NCI-H1436 treated with DMSO at 0.1 percent for 48 hours (cell line): Measurements from ENCODE around the gene CARMIL1.

Source experiments
- DNase-seq: peaks from one replicate; lab custom pipeline; 2025; lab: John Stamatoyannopoulos, UW

Gene CARMIL1

DNA sequence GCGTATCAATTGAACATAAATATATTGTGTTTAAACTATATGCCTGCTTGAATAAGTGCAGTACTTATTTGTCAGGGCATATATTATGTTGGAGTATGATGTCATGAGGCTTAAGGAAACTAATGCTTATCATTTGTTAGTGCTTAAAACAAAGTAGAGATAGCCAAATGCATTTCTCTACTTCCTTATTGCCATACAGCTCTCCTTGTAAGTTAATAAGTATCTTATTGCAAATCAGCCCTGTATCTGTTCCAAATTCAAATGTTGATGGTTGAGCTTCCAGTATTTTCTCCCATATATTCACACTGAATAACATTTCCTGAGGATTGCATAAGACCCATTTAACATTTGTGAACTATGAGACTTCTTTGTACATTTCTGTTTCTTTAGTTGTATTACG, 57.8 kb downstream of the CARMIL1 start:
- no peak for DNase-seq

DNA sequence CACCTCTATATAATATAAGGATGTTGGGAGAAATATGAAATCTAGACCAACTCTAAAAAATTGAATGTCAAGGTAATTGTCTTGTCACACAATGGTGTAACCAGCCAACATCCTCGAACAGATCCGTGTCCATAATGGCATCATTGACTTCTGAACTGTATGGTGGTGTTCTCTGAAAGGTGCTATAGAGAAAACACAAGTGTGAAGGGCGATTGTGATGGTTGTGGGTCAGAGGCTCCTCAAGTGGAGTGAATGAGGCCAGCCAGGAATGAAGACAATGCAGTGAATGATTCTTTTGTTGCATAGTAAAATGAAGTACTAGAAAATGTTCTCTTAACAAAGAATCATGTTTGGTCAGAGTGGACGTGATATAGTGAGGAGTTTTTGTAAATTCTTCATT, 58.3 kb downstream of the CARMIL1 start:
- no peak for DNase-seq

DNA sequence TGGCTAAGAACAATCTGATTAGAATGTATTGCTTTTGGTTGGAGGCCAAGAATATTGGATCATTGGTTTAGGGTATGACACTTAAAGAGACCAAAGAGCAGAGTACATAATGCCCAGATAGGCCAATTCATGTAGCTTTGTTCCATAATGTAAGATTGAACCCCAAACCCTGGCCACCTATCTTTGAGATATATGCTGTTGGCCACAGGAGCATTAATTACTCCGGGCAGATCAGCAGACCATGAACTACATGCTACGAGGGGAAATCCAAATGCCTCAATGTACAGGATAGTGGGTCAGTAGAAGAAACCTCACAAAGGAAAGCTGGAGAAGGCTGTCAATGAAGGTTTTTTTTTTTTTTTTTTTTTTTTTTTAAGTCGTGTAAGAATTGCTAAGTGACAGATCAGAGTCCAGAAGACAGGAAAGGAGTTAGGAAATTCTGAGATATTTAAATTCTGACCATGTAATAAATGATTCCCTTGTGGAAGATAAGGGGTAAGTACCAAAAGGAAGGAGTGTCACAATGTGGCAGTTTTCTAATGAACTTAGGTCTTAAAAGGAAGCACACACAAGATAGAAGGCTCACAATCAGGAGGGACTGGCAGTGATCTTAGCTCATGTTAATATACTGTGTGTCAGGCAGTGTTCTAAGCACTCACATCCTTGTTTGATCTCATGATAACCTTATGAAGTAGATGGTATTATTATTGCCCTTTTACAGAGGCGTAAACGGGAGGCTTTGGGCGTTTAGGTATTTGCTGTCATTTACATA, 61.4 kb downstream of the CARMIL1 start:
- DNase-seq: no peak

DNA sequence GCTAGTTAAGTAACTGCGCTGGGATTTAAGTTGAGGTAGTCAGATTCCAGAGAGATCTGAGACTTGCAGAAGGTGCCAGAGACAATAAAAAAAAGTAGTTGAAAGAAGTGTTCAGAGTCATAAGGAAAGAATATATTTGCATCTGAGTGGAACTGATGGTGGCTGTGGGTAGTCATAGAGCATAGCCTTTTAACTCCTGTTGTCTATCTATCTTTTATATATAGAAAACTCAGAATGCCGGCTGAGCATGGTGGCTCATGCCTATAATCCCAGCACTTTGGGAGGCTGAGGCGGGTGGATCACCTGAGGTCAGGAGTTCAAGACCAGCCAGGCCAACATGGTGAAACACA, 62.0 kb downstream of the CARMIL1 start:
- no peak for DNase-seq

DNA sequence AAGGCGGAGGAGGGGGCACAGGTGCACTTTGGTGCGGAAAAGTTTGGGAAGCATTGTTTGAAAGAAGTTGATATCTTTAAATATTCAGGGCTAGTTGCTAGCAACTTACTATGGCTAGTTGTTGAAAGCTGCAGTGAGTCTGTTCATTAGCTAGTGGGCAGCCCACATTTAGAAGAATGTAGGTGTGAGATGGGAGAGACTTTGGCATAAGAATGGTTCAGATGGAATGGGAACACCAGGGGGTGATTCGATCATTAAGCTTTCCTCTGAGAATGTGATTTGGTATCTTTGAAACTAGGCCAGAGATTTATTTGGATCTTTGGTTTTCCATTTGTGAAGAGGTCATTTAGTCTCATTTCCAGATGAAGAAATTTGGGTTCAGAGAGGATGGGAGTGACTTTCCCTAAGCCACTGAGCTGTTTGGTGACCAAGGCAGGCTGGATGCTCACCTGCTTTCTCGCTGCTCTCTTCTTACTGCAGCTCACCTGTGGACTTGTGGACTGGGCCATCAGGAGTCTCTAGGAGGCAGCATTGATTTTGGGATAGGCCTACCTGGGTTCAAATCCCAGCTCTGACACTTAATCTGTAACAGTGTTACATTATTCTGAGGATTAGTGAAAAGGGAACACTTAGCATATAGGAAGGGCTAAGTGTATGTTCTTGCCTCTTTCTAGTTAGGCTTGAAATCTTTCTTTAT, 62.9 kb downstream of the CARMIL1 start:
- DNase-seq: no peak

DNA sequence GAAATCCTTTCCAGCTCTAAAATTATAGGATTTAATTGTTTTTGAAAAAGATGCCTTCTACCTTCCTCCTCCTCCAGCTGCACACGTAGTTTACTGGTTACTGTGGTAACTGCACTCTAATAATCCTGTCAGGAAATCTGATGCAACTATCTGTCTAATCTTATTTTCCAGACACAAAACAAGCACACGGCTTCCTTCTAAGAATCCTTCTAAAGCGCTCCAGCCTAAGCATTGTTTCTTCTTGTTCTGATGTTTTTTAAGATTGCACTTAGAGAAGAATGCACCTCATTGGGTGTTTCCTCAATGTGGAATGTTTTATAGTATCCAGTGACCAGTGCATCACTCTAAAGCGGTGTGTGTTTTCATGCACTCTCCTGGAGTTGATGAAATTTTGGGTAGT, 63.6 kb downstream of the CARMIL1 start:
- no peak for DNase-seq

DNA sequence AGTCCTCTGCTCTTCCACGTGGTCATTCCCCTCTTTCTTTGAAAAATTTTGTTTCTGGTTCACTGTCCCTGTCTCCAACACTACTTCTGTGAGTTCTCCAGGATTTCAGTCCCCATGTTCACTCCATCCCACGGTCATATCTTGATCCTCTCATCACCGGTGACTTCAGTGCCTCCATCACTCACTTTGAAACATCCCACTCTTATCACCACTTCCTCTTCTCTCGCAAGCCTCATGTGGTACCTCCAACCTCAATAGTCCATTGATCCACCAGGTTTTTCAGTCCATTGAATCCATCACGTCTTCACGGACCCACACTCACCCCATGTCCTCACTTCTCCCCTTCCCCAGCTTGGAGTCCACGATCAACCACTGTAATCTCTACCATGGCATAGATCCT, 64.8 kb downstream of the CARMIL1 start:
- DNase-seq: no peak

DNA sequence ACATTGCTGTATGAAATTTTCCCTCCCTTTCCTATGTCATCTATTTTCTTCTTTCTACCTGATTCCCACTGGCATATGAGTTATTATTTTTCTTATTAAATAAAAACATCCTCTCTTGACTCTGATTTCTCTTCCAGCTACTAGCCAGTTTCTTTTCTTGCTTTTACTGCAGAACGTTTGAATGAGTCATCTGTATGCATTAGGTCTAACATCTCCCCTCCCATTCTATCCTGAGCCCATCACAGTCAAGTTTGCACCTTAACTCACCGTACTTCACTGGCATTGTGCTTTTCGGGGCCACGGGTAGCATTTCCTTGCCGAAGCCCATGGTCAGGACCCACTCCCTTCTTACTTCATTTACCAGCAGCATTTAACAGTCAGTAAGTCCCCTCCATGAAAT, 65.7 kb downstream of the CARMIL1 start:
- DNase-seq: no peak

DNA sequence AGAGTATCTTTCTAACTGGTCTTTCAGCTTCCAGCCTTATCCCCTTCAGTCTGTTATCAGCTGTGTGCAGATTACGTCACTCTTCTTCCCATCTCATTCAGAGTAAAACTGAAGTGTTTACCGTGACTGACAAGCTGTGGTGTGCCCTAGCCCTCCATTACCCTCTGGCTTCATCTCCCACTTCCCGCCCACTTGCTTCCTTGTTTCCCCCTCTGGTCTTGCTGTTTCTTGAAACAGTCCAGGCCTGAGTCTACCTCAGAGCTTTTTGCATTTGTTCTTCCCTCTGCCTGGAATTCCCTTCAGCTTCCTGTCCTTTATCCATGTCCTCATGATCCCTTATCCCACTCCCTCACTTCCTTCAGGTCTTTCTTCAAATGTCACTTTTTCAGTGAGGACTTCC, 66.9 kb downstream of the CARMIL1 start:
- no peak for DNase-seq

DNA sequence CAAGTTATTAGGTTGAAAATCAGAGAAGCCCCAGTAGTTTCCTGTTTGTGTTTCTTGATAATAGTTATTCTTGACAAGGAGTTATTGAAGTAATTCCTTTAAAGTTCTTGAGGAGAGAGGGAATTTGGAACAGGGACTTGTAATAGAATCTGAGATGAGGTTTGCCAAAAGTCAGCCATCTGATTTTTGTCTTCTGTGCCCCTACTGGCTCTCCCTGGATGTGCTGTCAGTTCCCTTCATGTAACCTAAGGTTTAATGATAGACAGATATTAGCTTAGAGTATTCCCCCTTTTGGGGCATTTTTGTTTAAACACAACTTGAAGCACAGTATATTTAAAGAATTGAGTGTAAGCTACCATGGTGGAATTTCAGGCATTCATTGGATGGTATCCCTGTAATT, 71.4 kb downstream of the CARMIL1 start:
- no peak for DNase-seq

DNA sequence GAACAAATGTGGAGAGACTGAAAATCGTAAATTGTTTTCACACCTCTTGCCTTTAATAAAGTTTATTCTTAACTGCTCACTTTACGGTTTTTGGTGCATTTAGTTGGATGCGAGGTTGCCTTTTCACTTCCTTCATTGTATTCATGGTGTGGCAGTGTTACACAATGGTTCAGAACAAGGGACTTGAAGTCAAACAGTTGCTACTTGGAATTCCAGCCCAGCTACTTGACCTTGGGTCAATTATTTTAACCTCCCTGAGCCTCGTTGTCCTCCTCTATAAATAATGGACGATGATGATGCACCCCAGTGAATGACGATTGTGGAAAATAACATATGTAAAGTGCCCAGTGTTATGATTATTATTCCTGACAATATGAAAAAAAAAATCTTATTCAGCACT, 72.3 kb downstream of the CARMIL1 start:
- no peak for DNase-seq

DNA sequence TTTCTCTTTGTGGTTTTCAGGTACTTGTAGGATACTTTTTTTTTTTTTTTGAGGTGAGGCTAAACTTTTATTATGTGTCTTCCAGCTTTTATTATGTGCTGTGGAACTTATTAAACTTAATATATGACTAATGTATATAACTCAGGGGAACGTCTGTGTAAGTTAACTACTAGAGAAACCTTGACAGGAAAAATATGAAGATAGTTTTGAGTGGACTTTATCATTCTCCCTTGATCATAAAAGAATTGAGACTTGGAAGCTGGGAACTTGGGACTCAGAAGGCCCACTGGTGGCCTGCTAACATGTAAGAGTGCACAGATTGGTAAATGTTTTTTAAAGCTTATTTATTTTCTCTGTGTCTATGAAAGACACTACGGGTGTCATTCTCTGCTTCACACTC, 73.1 kb downstream of the CARMIL1 start:
- DNase-seq: no peak

DNA sequence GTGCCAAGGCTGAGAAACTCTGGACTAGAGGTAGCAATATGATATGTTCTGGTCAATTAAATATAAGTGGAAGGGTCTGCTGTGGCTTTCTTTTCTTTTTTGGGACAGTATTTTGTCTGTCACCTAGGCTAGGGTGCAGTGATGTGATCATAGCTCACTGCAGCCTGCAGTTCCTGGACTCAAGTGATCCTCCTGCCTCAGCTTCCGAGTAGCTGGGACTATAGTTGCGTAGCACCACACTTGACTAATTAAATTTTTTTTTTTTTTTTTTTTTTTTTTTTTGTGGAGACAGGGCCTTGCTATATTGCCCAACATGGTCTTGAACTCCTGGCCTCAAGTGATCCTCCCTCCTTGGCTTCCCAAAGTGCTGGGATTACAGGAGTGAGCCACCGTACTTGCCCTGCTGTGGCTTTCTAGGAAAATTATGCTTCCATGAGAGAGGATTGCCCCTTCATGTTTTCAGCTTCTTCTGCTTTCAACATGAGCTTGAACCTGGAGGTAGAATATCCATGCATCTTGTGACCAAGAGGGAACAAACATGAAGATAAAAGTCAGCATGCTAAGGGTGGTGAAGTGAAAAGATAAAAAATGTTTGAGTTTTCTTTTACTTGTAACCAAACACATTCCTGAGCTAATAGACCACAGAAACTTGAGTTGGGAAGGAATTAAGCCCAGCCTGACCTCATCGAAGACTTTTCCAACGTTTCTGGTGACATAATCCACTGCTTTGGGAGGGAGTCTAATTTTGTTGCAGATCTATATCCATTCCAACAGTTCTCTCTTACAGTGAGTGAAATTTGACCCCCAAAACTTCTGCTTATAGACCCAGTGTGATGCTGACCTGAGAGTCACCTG, 75.1 kb downstream of the CARMIL1 start:
- no peak for DNase-seq

DNA sequence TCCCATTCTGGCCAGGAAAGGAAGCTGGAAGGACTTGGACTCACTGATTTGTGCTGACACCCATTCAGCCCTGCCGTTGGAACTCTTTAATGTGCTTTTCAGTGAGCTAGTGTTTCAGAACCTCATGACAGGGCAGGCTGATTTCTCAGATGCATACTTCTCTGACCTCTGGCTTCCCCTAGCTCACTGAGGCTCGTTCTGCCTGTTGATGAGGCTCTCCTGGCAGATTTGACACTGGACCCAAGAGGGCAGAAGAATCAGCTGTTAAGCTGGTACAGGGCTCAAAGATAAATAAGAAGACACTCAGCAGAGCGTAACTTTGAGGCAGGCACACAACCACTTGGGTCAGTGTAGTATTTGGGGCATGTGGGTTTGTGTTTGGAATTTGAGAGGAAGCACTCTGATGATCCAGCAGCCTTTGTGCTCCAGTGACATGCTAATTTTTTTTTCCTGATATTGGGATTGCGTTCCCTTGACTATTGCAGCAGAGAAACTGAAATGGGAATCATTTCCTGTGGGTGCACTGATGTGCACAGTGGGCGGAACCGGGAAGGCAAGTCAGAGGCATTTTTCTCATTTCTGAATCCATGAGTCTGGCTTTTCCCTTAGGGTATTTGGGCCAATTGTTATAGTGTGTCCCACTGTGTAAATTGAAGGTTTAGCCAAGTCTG, 80.2 kb downstream of the CARMIL1 start:
- DNase-seq: no peak

DNA sequence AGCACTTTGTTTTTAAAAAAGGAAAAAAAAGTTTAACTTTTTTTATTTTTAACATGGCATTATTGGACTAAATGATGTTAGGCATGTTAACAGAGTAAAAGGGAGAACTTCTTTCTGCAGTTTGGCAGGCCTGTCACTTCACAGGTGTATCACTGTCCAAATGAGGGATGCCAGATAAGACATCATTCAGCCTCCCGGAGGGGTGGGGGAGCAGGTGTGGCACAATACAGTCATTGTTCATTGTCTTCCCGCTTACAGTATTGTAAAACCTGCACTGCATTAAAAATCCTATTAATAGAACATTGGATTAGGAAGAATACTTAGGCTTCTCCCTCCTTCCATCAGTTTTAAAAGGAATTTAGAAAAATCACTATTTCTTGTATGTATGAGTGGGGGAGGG, 80.7 kb downstream of the CARMIL1 start:
- DNase-seq: no peak

DNA sequence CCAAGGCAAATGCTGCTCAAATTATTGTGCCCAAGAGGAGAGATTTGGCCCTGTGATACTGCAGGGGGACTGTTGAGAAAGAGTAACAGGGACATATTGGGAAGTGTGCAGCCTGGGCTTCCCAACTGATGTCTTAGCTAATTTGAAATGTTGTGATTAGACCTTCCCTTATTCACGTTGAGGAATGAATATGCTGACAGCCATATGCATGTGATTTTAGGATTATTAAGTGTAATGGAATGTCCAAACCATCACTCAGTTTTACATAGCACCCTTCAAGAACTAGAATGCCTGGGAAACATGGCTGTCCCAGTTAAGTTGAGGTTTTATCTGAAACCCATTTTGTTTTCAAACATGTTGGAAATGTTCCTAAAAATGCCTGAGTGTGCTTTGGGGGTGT, 81.4 kb downstream of the CARMIL1 start:
- no peak for DNase-seq

DNA sequence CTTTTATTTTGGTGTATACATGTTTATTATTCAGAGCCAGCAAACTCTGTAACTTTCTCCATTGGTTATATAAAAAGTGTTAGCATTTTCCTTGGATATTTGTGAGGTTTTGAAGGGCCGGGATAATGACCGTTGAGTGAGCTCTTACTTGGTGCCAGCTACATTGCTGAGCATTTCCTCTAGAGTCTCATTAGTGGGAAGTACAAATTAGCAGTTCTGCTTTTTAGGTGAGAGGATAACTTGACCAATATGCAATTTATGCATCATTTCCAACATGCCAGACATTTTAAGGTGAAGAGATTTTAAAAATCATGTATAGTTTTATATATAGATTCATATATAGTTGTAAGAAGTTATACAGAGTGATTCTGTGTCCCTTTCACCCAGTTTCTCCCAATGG, 84.3 kb downstream of the CARMIL1 start:
- DNase-seq: no peak

DNA sequence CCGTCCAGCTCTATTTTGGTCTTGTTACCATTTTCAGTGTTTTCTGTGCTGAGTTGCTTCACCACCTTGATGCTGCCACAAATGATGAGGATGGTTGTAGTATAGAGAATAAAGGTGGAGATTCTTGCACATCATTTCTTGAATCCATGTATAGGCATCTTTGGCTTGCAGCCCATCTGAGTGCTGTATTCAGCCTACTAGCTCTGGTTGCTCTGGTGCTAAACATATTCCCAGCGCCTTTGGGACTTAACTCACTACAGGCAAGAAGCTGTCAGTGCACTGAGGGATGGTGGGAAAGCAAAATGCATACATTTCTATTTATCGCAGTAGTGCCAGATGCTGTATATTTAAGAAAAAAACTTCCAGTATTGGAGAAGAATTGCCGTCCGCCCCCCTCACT, 86.0 kb downstream of the CARMIL1 start:
- no peak for DNase-seq

DNA sequence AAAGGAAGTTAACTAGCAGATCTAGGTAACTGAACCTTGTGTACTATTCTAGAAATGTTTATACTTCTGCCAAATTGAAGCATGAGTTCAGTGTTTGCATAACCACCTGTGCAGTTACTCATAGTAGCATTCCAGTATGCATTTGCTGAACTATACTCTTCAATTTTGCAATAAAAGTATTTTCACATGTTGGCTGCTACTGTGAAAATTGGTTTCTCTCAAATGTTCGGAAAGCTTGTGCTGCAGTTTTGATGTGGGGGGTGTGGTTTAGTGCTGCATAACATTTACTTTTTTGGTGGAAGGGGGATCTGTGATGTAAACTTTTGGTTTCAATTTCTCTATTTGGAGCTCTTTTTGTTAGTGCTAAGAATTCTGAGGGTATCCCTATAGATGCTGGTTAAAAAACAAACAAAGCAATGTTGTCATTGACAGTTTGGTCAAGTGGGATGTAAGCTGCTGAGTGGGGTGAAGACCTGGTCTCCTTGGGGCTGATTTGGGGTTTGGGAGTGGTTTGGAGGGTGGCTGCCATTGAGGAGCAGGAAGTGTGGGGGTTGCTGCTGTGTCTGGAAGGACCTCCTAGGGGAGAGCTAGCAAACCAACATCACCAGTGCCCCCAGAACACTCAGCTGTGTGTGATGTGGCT, 87.8 kb downstream of the CARMIL1 start:
- no peak for DNase-seq

DNA sequence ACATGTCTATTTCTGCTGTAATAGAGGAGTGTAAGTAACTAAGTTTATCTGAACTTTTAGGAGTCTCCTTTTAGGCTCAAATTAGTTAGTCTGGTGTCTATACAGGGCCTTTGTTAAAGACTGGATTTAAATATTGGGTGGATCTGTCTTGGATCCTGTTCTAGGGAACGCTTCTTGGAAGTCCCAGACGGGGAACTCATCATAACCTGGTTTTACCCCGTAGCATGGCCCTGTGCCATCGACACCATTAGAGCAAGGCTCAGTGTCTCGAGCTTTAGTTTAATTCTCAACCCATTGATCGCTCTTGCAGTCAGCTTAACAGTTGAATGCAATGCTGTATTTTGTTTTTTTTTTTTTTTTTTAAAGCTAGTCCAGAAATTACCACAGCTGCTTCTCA, 89.9 kb downstream of the CARMIL1 start:
- DNase-seq: no peak

DNA sequence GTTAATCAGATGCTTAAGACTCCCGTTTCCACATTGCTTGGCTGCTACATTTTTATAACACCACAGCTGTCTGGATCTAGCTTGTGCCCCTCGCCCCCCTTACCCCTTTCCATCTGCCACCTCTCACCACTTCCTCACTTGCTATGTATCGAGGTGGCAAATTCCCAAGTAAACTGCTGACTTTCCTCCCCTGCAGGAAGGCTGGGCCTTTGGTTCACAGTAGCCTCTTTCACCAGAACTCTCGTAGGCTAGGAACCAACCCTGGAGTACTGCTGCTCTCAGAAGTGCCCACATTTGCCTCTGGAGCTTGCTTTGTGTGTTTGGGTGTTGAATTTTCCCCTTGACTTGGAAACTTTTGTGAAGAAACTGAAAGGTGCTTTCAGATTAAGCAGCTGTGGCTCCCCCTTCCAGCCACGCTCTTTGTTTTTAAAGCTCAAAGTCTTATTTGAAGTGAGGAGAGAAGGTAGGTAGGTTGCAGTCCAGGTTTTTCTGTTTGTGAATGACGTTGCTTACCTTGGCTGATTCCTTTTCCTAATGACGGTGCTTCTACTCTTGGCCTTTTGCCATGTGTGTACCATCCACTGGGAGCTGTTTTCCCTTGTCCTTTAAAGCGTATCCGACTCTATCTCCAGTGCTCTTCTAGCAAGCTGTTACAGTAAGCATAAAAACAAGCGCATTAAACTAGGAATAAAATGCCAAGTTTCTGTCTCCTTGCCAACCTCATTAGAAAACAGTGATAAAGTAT, 90.4 kb downstream of the CARMIL1 start:
- DNase-seq: peak; percentile 18
